NCI-H774 (cell line): ENCODE measurements around the gene SLC7A9.
"Not testable (repeated sequence)": the region's sequence is repeated elsewhere in the genome, so short reads cannot be mapped to it uniquely, and the experiment has no call there.

Experiments used
- DNase-seq: peaks from one replicate; lab custom pipeline; 2025; lab: John Stamatoyannopoulos, UW

Gene SLC7A9

DNA sequence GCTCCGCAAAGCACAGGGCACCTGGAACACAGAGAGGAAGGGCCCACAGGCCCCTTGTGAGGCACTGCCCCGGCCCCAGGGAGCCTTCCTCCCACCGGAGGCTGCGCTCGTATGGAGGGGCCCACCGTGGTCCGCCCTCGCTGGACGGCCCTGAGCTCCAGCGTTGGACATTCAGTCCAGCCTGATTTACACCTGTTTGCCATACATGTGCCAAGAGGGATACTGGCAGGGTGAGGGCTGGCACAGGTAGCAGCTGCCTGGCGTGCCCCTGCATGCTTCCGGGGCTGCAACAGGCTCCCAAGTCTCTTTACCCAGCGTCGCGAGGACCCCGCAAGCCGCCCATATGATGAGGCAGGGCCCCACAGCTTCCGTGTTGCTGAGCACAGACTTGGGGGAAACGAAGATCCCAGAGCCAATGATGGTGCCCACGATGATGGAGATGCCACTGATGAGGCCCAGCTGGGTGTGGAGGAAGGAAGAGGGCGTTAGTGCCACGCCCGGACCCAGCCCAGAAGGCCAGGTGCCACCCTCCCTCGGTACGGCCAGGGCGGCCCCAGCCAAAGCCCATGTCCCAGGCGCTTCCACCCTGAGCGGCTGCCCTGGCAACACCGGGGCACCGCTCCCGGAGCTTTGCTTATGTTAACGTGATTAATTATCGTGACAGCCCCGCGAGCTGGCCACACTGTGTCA lies 5.1 kb downstream of the SLC7A9 start:
- DNase-seq, result no peak

DNA sequence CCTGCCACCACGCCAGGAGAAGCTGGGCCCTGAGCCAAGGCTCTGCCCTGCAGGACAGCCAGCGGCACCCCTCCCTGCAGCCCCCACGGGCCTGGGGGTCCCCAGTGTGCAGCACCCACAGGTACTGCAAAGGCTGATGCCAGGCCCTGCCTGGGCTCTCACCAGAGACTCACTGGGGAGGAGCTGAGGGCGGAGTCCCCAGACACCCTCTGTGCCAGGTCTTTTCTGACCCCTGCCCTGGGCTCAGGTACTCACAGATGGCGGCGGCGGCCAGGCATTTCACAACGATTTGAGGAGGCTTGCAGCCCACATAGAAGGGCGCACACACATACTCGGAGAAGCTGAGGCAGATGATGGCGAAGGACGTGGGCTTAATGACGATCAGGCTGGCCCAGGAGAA lies 5.7 kb downstream of the SLC7A9 start:
- no peak for DNase-seq

DNA sequence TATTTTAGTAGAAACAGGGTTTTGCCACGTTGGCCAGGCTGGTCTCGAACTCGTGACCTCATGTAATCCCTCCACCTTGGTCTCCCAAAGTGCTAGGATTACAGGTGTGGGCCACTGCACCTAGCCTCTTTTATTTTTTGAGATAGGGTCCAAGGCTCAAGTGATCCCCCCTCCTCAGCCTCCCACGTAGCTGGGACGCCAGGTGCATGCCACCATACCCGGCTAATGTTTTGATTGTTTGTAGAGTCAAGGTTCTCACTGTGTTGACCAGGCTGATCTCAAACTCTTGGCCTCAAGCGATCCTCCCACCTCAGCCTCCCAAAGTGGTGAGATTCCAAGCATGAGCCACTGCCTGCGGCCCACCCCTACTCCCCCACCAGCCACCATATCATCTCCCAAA lies 6.3 kb downstream of the SLC7A9 start:
- DNase-seq, result no peak

DNA sequence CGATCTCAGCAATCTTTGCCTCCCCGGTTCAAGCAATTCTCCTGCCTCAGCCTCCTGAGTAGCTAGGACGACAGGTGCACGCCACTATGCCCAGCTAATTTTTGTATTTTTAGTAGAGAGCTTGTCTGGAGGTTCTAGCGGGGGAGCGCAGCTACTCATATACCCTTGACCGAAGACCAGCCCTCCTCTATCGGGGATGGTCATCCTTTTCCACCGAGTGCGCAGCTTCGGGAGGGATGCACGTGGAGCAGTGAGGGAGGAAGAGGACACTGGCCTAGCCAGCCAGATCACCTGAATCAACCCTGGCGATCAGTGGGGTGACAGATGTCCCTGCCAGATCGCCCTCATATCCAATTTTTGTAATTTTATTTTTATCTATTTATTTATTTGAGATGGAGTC lies 6.8 kb downstream of the SLC7A9 start:
- no peak for DNase-seq

DNA sequence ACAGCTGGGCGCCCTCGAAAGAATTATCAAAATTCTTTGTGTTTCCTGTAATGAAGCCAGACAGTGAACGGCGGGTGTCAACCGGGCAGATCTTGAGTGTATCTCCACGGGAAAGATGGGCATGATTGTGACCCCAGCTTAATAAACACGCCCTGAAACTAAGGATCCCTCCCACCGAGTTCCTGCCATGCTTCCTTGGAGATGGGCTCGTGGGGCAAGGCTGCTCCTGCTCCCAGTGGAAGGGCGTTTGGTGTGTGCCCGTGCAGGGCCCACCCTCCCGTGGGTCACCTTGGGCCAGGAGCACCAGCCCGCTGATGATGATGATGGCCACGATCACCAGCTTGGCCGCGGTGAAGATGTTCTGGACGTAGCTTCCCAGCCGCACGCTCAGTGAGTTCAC lies 7.4 kb downstream of the SLC7A9 start:
- DNase-seq, result no peak

DNA sequence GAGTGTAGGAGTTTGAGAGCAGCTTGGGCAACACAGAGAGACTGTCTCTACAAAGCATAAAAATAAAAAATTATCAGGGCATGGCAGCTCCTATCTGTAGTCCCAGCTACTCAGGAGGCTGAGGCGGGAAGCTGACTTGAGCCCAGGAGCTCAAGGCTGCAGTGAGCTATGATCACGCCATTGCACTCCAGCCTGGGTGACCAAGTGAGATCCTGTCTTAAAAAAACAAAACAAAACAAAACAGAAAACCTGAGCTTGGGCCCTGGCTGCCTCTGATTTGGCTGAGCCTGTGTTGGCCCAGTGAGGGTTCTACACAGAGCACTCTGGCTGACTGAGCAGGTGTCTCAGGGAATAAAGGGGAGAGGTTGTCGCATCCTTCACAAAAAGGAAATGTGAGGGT lies 8.0 kb downstream of the SLC7A9 start:
- no peak for DNase-seq

DNA sequence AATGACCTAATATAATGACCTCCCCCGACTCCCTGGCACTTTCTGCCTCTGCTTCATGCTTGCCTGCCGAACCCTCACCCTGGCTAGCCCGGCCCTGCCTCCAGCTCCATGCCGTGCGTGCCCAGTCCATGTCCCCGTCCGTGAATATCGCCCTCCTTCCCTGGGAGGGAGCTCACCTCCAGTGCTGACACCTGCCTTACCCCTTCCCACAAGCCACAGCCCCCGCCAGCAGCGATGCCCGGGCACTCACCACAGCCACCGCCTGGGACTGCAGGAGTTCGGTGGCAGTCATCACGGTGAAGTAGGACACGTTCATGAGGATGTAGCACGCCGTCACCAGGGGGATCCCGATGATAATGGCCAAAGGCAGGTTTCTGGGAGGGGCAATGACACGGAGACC lies 10.0 kb downstream of the SLC7A9 start:
- DNase-seq, result no peak

DNA sequence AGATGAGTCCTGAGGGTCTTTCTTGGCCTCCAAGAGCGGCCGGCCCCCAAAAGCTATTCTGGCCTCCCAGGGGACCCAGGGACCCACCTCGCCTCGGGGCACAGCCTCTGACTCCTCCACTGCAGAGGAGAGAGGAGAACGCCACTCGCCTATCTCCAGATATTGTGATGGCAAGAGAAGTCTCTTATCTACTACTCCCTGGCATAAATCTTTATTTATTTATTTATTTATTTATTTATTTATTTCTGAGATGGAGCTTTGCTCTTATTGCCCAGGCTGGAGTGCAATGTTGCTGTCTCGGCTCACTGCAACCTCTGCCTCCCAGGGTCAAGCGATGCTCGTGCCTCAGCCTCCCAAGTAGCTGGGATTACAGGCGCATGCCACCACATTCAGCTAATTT lies 11.0 kb downstream of the SLC7A9 start:
- DNase-seq, result no peak

DNA sequence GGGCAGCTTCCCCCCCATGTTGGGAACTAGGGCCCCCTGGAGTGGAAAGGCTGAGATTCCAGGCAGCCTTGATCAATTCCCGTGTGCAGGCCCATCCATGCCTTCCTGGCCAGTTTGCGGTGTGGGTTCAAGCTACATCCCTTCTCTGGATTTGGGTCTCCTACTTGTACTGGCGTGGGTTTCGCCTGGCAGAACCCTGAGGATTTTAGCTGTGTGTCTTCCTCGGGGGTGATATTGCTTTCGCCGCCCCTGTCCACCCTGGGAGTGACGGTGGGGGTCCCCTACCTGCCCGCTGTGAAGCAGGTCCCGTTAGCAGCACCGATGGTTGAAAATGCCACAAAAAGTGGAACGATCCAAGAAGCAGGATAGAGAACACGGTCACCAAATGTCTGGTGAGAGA lies 11.4 kb downstream of the SLC7A9 start:
- no peak for DNase-seq

DNA sequence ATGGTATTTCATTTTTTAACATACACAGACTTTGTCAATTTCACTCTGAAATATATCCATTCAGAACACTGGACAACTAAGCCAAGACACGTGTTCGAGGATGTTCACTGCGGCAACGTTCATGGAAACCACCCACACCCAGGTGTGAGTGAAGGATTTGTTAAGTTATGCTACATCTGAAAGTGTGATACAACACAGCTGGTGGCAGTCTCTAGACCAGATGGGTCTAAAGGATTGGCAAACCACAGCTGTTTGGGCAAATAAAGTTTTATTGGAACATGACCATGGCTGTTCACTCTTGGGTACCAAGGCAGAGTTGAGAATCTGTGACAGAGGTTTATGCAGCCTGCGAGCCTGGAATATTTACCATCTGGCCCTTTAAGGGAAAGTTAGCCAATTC lies 12.0 kb downstream of the SLC7A9 start:
- DNase-seq, result no peak

DNA sequence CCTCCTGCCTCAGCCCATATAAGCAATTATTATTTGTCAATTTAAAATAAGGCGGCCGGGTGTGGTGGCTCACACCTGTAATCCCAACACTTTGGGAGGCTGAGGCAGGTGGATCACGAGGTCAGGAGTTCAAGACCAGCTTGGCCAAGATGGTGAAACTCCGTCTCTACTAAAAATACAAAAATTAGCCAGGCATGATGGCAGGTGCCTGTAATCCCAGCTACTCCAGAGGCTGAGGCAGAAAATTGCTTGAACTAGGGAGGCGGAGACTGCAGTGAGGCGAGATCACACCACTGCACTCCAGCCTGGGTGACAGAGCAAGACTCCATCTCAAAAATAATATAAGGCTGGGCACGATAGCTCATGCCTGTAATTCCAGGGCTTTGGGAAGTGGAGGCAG lies 12.7 kb downstream of the SLC7A9 start:
- DNase-seq, result not testable (repeated sequence)

DNA sequence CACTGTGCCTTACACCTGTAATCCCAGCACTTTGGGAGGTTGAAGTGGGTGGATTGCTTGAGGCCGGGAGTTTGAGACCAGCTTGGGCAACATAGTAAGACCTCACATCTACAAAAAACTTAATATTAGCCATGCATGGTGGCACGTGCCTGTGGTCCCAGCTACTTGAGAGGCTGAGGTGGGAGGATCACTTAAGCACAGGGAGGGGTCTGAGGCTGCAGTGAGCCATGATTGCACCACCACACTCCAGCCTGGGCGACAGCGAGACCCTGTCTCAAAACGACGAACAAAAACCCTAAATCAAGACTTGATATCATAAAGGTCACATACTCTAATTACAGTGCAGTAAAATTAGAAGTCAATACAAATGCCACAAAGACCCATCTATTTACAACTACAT lies 17.4 kb downstream of the SLC7A9 start:
- no peak for DNase-seq

DNA sequence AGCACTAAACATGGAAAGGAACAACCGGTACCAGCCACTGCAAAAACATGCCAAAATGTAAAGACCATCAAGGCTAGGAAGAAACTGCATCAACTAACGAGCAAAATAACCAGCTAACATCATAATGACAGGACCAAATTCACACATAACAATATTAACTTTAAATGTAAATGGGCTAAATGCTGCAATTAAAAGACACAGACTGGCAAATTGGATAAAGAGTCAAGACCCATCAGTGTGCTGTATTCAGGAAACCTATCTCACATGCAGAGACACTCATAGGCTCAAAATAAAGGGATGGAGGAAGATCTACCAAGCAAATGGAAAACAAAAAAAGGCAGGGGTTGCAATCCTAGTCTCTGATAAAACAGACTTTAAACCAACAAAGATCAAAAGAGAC lies 21.5 kb downstream of the SLC7A9 start:
- DNase-seq, result not testable (repeated sequence)

DNA sequence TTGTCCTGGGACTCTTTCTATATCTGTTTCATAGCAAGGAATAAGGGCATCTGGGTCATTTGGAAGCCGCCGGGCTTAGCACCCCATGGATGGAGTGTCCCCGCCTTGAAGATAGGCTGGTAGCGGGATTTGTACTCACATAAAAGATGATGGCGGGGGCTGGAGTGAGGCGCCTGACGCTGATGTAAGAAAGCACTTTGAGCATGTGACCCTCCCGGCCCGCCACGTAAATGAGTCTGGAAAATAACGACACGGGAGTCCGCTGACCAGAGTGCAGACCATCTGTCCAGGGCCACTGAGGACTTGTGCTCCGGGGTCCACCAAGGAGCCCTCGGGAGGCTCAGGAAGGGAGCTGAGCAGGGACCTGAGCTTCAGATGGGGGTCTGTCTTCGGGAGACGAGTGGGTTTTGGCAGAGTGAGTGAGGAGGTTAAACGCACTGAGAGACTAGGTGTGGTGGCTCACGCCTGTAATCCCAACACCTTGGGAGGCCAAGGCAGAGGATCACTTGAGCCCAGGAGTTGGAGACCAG lies 25.8 kb downstream of the SLC7A9 start:
- DNase-seq, result no peak

DNA sequence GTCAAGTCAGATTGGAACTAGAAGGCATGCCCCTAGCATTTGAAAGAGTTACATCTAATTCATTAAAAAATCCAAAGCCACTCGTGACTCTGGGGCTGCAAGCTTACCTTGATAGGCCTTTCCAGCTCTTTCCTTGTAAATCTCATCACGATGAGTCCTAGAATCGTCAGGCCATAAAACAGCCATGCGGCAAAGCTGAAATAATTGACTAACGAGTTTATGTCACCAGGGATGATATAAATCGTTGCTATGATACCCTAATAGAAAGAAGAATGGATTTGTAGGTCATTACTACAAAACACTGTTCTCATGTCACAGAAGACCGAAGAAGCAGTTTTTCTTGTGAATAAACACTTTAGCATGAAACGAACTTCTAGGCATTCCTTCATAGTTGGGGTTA lies 27.5 kb downstream of the SLC7A9 start:
- no peak for DNase-seq

DNA sequence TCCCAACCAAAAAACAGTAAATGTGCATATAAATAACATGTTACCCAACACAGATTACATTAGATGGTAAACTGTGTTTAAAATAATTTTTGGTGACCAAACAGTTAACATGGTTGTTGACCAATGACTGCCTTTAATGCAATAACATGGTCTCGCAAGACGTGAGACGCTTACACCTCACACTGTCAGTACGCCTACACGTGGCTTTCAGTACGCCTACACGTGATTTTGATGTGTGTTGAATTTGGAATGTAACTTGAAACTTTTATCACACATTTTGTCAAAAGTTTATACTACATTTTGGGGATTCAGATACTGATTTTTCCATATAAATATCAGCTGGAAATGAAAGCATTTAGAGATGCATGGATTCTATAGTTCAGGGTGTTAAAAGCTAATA lies 32.0 kb downstream of the SLC7A9 start:
- no peak for DNase-seq

DNA sequence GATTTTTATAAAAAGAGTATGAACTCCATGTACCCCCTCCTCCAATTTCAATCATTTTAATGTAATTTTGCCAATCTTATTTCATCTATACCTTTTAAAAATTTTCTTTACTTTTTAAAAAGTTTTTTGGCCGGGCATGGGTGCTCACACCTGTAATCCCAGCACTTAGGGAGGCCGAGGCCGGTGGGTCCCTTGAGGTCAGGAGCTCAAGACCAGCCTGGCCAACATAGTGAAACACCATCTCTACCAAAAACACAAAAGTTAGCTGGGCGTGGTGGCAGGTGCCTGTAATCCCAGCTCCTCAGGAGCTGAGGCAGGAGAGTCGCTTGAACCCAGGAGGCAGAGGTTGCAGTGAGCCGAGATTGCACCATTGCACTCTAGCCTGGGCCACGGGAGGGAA lies 36.2 kb downstream of the SLC7A9 start:
- not testable (repeated sequence) for DNase-seq

DNA sequence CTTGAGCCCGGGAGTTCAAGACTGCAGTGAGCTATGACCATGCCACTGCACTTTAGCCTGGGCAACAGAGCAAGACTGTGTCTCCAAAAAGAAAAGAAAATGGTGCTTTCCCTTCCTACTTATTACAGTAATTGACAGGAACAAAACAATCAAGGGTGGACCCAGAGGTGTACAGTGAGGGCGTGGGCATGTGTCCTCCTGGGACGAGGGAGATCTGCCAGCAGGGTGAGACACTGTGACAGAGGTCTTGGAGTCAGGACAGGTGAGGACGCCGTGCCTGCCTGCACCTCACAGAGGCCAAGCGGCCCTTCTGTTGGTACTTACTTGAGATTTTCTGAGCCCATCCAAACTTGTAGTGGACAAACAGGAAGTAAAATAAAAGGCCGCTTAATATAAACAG lies 36.7 kb downstream of the SLC7A9 start:
- not testable (repeated sequence) for DNase-seq

DNA sequence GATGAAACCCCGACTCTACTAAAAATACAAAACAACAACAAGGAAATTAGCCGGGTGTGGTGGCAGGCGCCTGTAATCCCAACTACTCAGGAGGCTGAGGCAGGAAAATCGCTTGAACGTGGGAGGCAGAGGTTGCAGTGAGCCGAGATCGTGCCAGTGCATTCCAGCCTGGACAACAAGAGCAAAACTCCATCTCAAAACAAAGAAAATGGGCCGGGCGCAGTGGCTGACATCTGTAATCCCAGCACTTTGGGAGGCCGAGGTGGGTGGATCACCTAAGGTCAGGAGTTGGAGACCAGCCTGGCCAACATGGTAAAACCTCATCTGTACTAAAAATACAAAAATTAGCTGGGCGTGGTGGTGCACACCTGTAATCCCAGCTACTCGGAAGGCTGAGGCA lies 37.5 kb downstream of the SLC7A9 start:
- not testable (repeated sequence) for DNase-seq

DNA sequence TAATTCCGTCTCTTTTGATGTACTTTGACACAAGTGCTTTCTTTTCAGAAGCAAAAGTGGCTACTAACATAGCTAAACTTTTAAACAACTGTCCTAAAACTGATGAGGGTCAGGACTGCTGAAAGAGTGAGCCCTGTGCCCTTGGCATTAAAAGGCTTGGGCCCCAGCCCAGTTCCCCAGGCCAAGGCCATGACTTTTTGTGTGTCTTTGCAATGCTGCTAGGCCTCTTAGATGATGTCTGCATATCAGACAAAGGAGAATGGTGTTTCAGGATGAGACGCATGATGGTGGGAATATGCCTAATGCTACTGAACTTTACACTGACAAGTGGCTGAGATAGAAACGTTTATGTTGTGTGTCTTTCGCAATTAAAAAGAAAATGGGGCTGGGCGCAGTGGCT lies 38.0 kb downstream of the SLC7A9 start:
- DNase-seq, result no peak

DNA sequence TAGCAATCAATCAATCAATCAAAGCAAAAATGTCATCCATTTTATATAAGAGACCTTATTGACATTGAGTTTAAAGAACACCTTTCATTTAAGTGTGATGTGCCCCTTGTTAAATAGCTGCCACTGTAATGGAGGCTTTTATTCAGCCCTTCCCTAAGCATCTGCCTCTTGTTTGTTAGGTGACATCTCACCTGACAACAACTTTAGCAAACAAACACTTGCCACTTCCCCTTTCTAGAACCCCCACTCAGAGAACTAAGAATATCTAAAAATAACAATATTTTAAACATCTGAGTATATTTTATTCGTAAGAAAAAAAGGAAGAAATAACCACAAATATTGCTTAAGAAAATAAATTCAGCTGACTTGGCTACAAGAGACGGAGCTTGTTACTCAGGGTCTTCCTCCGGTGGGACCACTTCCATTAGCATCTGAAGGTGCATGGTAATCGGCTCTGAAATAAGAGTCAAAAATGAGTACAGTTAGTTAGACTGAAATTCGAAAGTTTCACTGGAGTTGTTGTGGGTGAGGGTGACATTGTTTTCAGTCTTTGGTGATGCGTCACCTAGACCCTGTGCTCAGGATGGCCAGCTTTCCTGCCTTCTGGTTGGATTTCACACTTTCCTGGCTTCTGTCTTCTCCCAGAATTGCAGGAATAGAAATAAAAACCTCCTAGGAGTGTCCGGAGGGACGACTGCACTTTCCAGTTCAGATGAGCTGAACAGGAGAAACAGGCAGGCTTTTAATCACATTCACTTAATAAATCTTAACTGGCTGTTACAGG lies 39.1 kb downstream of the SLC7A9 start:
- no peak for DNase-seq

DNA sequence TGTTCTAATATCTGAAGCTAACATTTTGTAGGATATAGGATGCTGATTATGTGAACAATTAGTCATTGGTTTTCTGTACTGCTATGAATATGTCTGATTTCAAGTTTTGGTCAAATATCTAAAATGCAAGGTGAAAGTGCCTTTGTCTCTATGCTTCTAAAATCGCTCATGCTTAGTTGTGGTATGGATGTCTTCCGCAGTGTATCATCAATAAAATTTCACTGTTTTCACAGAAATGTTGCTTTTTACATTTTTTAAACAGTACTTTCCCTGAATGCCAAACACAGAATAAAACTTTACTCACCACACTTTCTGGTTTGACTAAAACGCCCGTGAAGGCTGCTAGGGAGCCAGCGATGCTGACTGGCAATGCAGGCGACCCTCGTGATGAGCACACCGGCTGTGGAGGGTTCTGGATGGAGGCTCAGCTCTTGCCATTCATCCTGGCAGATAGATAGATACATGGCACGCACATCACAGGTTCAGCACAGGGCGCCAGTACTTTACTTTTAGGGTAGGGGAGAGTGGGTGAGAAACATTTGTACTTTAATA lies 40.1 kb downstream of the SLC7A9 start:
- no peak for DNase-seq

DNA sequence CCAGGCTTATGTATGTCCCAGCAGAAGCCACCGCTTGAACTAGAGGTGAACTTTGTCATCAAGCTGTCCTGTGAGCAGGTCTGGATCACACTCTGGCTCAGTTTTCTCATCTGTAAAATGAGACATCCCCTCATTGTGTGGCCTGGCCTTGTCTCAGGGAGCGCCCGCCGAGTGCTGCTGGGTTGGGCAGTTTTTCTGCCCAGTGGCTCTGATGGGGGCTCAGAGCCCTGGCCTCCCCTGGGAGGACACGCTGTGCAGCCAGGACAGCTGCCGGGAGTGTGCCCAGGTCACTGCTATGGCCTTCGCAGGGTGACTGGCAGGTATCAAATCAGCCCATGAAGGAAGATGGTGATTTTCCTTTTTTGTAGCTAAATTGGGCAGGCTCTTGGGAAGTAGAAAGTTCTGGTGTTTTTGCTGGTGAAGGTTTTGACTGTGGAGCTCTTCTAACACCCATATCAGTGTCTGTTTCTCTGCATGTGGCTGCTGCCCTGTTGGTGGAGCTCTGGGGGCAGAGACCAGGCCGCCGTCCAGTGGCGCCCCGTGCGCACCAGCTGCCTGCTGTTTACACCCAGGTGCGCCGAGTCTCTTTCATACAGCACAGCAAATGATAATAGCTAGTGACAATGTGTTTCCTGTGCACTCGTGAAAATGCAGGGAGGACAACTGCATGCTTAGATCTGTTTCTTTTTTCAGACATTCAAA lies 40.8 kb downstream of the SLC7A9 start:
- DNase-seq, result peak; percentile 39
